Breast epithelium (tissue), 3 donors: ENCODE measurements around the gene MTUS2.

Experiments
- POLR2A ChIP-seq: fragments of 450-650 bp; IDR thresholded peaks from one replicate; pipeline ENCODE4 v1.6.1; 2016; ENCODE audit warnings: antibody characterized with exemption, mild to moderate bottlenecking, moderate library complexity
- POLR2AphosphoS5 ChIP-seq, 3 donors: sonication (generic); formaldehyde crosslinking; IDR thresholded peaks; one replicate each; pipeline ENCODE4 v1.6.1; 2017; ENCODE audit warnings: antibody characterized with exemption in 3 of 3
- TF ChIP-seq, protein P1 (sequence below), 3 donors: fragments of 450-650 bp; IDR thresholded peaks; one replicate each; pipeline ENCODE4 v1.5.1; 2016 to 2017; ENCODE audit warnings: antibody characterized with exemption in 3 of 3, mild to moderate bottlenecking in 3 of 3, moderate library complexity in 3 of 3

DNA sequence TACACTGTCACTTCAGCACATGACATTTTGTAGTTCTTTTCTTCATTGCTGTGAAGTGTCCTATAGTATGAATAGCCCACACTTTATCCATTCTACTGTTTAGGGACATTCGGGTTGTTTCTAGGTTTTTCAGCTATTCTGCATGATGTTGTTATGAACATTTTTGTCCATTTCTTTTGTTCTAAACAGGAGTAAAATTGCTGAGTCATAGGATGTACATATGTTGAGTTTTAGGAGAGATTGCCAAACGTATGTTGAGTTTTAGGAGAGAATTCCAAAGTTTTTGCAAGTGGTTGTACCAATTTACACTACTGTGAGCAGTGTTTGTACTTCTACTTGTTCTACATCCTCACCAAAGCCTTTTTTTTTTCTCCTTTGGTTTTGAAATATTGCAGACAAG, 115.0 kb downstream of the MTUS2 start:
- TF ChIP-seq, protein P1, sequence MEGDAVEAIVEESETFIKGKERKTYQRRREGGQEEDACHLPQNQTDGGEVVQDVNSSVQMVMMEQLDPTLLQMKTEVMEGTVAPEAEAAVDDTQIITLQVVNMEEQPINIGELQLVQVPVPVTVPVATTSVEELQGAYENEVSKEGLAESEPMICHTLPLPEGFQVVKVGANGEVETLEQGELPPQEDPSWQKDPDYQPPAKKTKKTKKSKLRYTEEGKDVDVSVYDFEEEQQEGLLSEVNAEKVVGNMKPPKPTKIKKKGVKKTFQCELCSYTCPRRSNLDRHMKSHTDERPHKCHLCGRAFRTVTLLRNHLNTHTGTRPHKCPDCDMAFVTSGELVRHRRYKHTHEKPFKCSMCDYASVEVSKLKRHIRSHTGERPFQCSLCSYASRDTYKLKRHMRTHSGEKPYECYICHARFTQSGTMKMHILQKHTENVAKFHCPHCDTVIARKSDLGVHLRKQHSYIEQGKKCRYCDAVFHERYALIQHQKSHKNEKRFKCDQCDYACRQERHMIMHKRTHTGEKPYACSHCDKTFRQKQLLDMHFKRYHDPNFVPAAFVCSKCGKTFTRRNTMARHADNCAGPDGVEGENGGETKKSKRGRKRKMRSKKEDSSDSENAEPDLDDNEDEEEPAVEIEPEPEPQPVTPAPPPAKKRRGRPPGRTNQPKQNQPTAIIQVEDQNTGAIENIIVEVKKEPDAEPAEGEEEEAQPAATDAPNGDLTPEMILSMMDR (IDR thresholded peaks at IDR 0.05) = no peak
- TF ChIP-seq POLR2AphosphoS5 (IDR thresholded peaks at IDR 0.05) (no peak), POLR2A (no peak)
